Breast epithelium (tissue), 4 donors: ENCODE data around the gene PEX19. TPM values are rescaled to one million over a fixed set of nuclear protein-coding genes. Genes with fewer than 3 reads are reported as not detected.

ENCODE experiments used
- DNase-seq, 2 donors: peaks; one replicate each; pipeline ENCODE4 v3.0.0-alpha.2; 2019; ENCODE audit warnings: low spot score in 2 of 2
- H3K27ac ChIP-seq, 2 donors: fragments of 200-600 bp; sonication (generic) in 1 of 2; one replicate each; pipeline ENCODE4 v1.5.1; 2016 to 2019; ENCODE audit warnings: mild to moderate bottlenecking in 1 of 2
- H3K27me3 ChIP-seq, 2 donors: fragments of 200-600 bp; sonication (generic) in 1 of 2; one replicate each; pipeline versions ENCODE4 v1.5.1 to v1.6.0; 2017 to 2019; ENCODE audit warnings: control low read depth in 1 of 2, mild to moderate bottlenecking in 1 of 2
- H3K36me3 ChIP-seq: fragments of 200-600 bp; one replicate; pipeline ENCODE4 v1.5.1; 2019
- H3K4me1 ChIP-seq, 2 donors: fragments of 200-600 bp; sonication (generic); one replicate each; pipeline ENCODE4 v1.5.1; 2016 to 2019; ENCODE audit warnings: control low read depth in 1 of 2
- H3K4me3 ChIP-seq, 3 donors: fragments of 200-600 bp; sonication (generic); 1 replicate in 2 of 3; 2 replicates in 1 of 3; pipeline ENCODE4 v1.5.1; 2016 to 2019; ENCODE audit warnings: mild to moderate bottlenecking in 3 of 3, moderate library complexity in 2 of 3
- H3K9me3 ChIP-seq, 2 donors: fragments of 200-600 bp; sonication (generic) in 1 of 2; one replicate each; pipeline ENCODE4 v1.5.1; 2016 to 2019; ENCODE audit warnings: control low read depth in 1 of 2
- POLR2A ChIP-seq: fragments of 450-650 bp; IDR thresholded peaks from one replicate; pipeline ENCODE4 v1.6.1; 2016; ENCODE audit warnings: antibody characterized with exemption, mild to moderate bottlenecking, moderate library complexity
- POLR2AphosphoS5 ChIP-seq, 3 donors: sonication (generic); formaldehyde crosslinking; IDR thresholded peaks; one replicate each; pipeline ENCODE4 v1.6.1; 2017; ENCODE audit warnings: antibody characterized with exemption in 3 of 3
- intact Hi-C: fragments of 100-400 bp; cut with DNase I; formaldehyde crosslinking; loops from one replicate; pipeline ENCODE4 v1.15.1; 2023; ENCODE audit warnings: low total_unique reads
- total RNA-seq, 3 donors: library from RNA; depleted of rRNA; stranded (reverse); fragments of >200 nt; gene quantifications; one replicate each; pipeline ENCODE4 v1.1.0, GENCODE V29; 2016
- TF ChIP-seq, protein P1 (sequence below), 3 donors: fragments of 450-650 bp; IDR thresholded peaks; one replicate each; pipeline ENCODE4 v1.5.1; 2016 to 2017; ENCODE audit warnings: antibody characterized with exemption in 3 of 3, mild to moderate bottlenecking in 3 of 3, moderate library complexity in 3 of 3

The PEX19 gene
- total RNA-seq, 3 donors from 2014 or later, result 58.7 to 136 (median 80.1) TPM

DNA sequence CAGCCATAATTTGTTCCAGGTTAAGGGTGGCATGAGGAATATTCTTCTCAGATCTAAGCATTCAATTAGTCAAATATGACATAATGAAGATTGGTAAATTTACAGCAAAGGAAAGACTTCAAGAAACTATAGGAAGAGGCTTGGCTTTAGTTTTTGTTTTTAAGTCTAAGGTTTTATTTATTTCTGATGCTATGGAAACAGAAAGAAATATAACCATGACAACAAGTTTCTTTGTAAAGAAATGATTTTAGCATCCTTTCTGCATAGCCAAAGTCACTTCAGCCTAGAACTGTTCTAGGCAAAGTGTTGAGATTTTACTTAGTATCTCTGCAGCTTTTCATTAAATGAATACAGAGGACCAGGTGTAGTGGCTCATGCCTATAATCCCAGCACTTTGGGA is 52.0 kb downstream of the PEX19 start:
- no peak for TF ChIP-seq POLR2AphosphoS5 (IDR thresholded peaks at IDR 0.05)
- TF ChIP-seq, protein P1, sequence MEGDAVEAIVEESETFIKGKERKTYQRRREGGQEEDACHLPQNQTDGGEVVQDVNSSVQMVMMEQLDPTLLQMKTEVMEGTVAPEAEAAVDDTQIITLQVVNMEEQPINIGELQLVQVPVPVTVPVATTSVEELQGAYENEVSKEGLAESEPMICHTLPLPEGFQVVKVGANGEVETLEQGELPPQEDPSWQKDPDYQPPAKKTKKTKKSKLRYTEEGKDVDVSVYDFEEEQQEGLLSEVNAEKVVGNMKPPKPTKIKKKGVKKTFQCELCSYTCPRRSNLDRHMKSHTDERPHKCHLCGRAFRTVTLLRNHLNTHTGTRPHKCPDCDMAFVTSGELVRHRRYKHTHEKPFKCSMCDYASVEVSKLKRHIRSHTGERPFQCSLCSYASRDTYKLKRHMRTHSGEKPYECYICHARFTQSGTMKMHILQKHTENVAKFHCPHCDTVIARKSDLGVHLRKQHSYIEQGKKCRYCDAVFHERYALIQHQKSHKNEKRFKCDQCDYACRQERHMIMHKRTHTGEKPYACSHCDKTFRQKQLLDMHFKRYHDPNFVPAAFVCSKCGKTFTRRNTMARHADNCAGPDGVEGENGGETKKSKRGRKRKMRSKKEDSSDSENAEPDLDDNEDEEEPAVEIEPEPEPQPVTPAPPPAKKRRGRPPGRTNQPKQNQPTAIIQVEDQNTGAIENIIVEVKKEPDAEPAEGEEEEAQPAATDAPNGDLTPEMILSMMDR (IDR thresholded peaks at IDR 0.05), result no peak
- TF ChIP-seq POLR2A, result no peak
- Histone ChIP-seq H3K36me3 (no peaks in the 10 kb centered on the region), H3K4me1 (no peaks in the 10 kb centered on the region), H3K4me3 (no peak overlapping the region), H3K27ac (no peak overlapping the region), H3K27me3 (no peaks in the 10 kb centered on the region), H3K9me3 (no peaks in the 10 kb centered on the region)
- DNase-seq, result no peak
- intact Hi-C loops, result no loop called here

DNA sequence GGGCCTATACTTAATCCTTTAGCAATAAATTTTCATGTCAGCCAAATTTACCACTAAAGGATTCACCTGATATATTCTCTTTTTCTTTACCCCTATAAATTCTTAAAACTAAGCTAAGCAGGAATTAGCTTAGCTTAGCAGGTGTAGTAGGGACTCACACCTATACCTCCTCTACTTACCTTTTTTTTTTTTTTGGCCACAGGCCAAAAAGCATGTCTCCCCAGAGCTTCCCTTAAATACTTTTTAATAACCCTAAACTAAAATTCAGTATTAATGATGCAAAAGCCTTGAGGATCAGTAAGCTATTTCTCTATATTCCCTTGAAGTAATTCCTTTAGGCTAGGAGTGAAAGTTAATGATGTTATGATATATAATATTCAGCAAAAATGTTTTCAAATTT is 56.5 kb downstream of the PEX19 start:
- Histone ChIP-seq H3K4me3 (no peak overlapping the region), H3K4me1 (no peaks in the 10 kb centered on the region), H3K9me3 (no peaks in the 10 kb centered on the region), H3K36me3 (peaks cover 12% of the 10 kb centered on the region), H3K27me3 (no peaks in the 10 kb centered on the region), H3K27ac (no peak overlapping the region)
- intact Hi-C loops, result no loop called here
- TF ChIP-seq, protein P1 (IDR thresholded peaks at IDR 0.05), result no peak
- no peak for TF ChIP-seq POLR2A
- no peak for TF ChIP-seq POLR2AphosphoS5 (IDR thresholded peaks at IDR 0.05)
- no peak for DNase-seq

DNA sequence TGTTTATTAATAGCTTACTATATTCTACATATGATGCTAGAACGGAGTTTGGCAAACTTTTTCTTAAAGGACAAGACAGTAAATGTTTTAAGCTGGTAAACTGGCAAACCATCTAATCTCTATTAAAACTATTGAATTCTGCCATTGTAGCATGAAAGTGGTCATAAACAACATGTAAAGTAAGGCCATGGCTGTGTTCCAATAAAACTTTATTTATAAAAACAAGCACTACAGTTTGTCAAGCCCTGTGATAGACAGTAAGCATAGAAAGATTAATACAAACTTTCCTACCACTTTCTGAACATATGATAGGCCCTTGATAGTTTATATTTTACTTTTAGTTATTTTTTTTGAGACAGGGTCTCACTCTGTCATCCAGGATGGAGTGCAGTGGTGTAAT is 57.4 kb downstream of the PEX19 start:
- Histone ChIP-seq H3K4me1 (no peaks in the 10 kb centered on the region), H3K9me3 (no peaks in the 10 kb centered on the region), H3K36me3 (peaks cover 12% of the 10 kb centered on the region), H3K27me3 (no peaks in the 10 kb centered on the region), H3K27ac (no peak overlapping the region), H3K4me3 (no peak overlapping the region)
- intact Hi-C loops, result no loop called here
- no peak for TF ChIP-seq POLR2A
- no peak for TF ChIP-seq POLR2AphosphoS5 (IDR thresholded peaks at IDR 0.05)
- TF ChIP-seq, protein P1 (IDR thresholded peaks at IDR 0.05), result no peak
- DNase-seq, result no peak

DNA sequence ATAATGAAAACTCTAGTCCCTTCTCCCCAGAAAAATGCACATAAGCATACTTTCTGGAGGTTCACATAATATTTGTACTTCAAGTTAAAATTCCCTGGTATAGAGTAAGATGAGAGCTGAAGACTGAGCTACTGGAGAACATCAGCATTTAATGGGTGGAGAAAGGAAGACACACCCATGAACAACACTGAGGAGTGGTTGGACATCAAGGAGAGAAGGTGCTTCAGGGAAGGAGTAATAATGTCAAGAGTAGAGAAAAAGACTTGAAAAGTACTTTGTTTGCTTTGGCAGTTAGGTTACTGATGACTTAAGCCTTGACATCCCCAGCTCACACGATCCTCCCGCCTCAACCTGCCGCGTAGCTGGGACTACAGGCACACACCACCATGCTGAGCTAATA is 57.9 kb downstream of the PEX19 start:
- DNase-seq, result no peak
- Histone ChIP-seq H3K4me3 (no peak overlapping the region), H3K27me3 (no peaks in the 10 kb centered on the region), H3K9me3 (no peaks in the 10 kb centered on the region), H3K27ac (no peak overlapping the region), H3K4me1 (no peaks in the 10 kb centered on the region), H3K36me3 (peaks cover 12% of the 10 kb centered on the region)
- intact Hi-C loops, result no loop called here
- TF ChIP-seq POLR2A (no peak), POLR2AphosphoS5 (IDR thresholded peaks at IDR 0.05) (no peak)
- TF ChIP-seq, protein P1 (IDR thresholded peaks at IDR 0.05), result no peak

Other genes starting within 250 kb of the PEX19 start
- gene KCNJ10, start 215.0 kb downstream of the PEX19 start, total RNA-seq, result under 1 TPM in 1 of 3 donors, not detected in 2; 0.15 TPM
- not detected for gene KCNJ9, start 203.6 kb downstream of the PEX19 start, total RNA-seq
- 10 to 100 TPM; 21.0 to 35.7 (median 24.5) TPM for gene IGSF8, start 186.5 kb downstream of the PEX19 start, total RNA-seq
- 100 to 1,000 TPM in 1 of 3 donors, 1 to 10 TPM in 2; 3.9 to 229 (median 6.4) TPM for gene ATP1A2, start 169.4 kb downstream of the PEX19 start, total RNA-seq
- gene ATP1A4, start 133.5 kb downstream of the PEX19 start, total RNA-seq, result 1 to 10 TPM in 1 of 3 donors, not detected in 2; 4.5 TPM
- under 1 TPM in 1 of 3 donors, not detected in 2; 0.59 TPM for gene CASQ1, start 94.6 kb downstream of the PEX19 start, total RNA-seq
- 100 to 1,000 TPM in 2 of 3 donors, 10 to 100 TPM in 1; 69.8 to 128 (median 127) TPM for gene PEA15, start 79.7 kb downstream of the PEX19 start, total RNA-seq
- 100 to 1,000 TPM; 161 to 195 (median 161) TPM for gene DCAF8, start 22.6 kb downstream of the PEX19 start, total RNA-seq
- gene COPA, start 58.1 kb upstream of the PEX19 start, total RNA-seq, result 100 to 1,000 TPM; 138 to 170 (median 153) TPM
- 10 to 100 TPM; 66.4 to 83.5 (median 76.0) TPM for gene NCSTN, start 58.2 kb upstream of the PEX19 start, total RNA-seq
- gene NHLH1, start 81.9 kb upstream of the PEX19 start, total RNA-seq, result under 1 TPM in 1 of 3 donors, not detected in 2; 0.15 TPM
- gene VANGL2, start 115.4 kb upstream of the PEX19 start, total RNA-seq, result 1 to 10 TPM in 2 of 3 donors, under 1 TPM in 1; 0.48 to 7.6 (median 5.6) TPM
- 1 to 10 TPM; 1.1 to 3.2 (median 2.6) TPM for gene SLAMF6, start 238.1 kb upstream of the PEX19 start, total RNA-seq